GM10266 (cell line): ENCODE results near the gene LCOR.

Source experiments
- DNase-seq: peaks from one replicate; pipeline ENCODE4 v3.0.0; 2012; ENCODE audit errors: extremely low spot score
- CTCF ChIP-seq: IDR thresholded peaks from 2 replicates; pipeline ENCODE4 v1.5.1; 2012; ENCODE audit warnings: mild to moderate bottlenecking, low read depth; ENCODE audit not compliant: control insufficient read depth, insufficient read depth; ENCODE audit errors: missing control alignments

LCOR gene

GRCh38 chr10:96978621-96979154, 146.6 kb downstream of the LCOR start:
- DNase-seq, result peak; percentile 62
- no peak for TF ChIP-seq CTCF

- no peak for DNase-seq
- peak; percentile 15 for TF ChIP-seq CTCF
Observed at GRCh38 chr10:96982149-96982930, 150.2 kb downstream of the LCOR start.

- peak; percentile 60 for DNase-seq
- TF ChIP-seq CTCF, result no peak
Observed at GRCh38 chr10:96984541-96985131, 152.5 kb downstream of the LCOR start.

- TF ChIP-seq CTCF, result no peak
- DNase-seq, result no peak
Observed at GRCh38 chr10:96986200-96986856, 154.2 kb downstream of the LCOR start.

GRCh38 chr10:96987141-96987841, 155.2 kb downstream of the LCOR start:
- TF ChIP-seq CTCF, result no peak
- DNase-seq, result no peak

GRCh38 chr10:96987842-96988175, 155.7 kb downstream of the LCOR start:
- no peak for TF ChIP-seq CTCF
- no peak for DNase-seq
